ENCODE results near the gene ANKRD11. TPM values are rescaled to one million over a fixed set of nuclear protein-coding genes. Genes with fewer than 3 reads are reported as not detected.

Gene ANKRD11
- polyA plus RNA-seq, 3 donors: 3.2 to 62.4 (median 5.4) TPM

- H3K4me3 Mint-ChIP-seq: no peak overlapping the region
- no peaks in the 10 kb centered on the region for H3K9me3 Mint-ChIP-seq
- H3K36me3 Mint-ChIP-seq: peaks cover 33 to 46% of the 10 kb centered on the region in 2 donors
- 100% methylated on average over 5 of the region's 9 CpGs for WGBS (ENCODE audit: insufficient coverage)
- no peak overlapping the region for H3K4me2 ChIP-seq (replicated peaks; ENCODE audit: extremely low read depth, low read length, poor library complexity, severe bottlenecking)
- H3K79me2 ChIP-seq (ENCODE audit: insufficient read depth, low read length): peaks cover 47% of the 10 kb centered on the region
- H3K27ac Mint-ChIP-seq: no peak overlapping the region
- DNase-seq: no peak
- no peaks in the 10 kb centered on the region for H3K9me3 ChIP-seq (replicated peaks in 1 of 2; ENCODE audit: control insufficient read depth in 1 of 2, insufficient read depth in 1 of 2, low read length in 2 of 2)
- H3K36me3 ChIP-seq (replicated peaks in 1 of 2; ENCODE audit: control insufficient read depth in 1 of 2, insufficient read depth in 2 of 2, low read length in 2 of 2): peaks cover 33 to 51% of the 10 kb centered on the region in 2 donors
- no peaks in the 10 kb centered on the region for H3K27me3 Mint-ChIP-seq (ENCODE audit: low read depth in 3 of 3)
- no peak for TF ChIP-seq CTCF (IDR thresholded peaks at IDR 0.05)
- no peak overlapping the region for H3K27ac ChIP-seq (ENCODE audit: low read depth in 1 of 2, low read length in 2 of 2)
- H4K20me1 ChIP-seq (ENCODE audit: insufficient read depth, low read length): peaks cover 6% of the 10 kb centered on the region
- H2AFZ ChIP-seq (ENCODE audit: insufficient read depth, low read depth, low read length, poor library complexity, severe bottlenecking): no peak overlapping the region
- peaks cover 29 to 38% of the 10 kb centered on the region in 2 donors for H3K4me1 ChIP-seq (ENCODE audit: control insufficient read depth in 1 of 2, insufficient read depth in 2 of 2, low read length in 2 of 2)
- intact Hi-C loops (cut with micrococcal nuclease): no loop called here
- H3K4me1 Mint-ChIP-seq: peaks cover 28% of the 10 kb centered on the region
- no peak overlapping the region for H3K4me3 ChIP-seq (replicated peaks in 1 of 3; ENCODE audit: low read depth in 2 of 3, low read length in 3 of 3)
- H3K27me3 ChIP-seq (ENCODE audit: control insufficient read depth in 2 of 2, insufficient read depth in 2 of 2, low read length in 2 of 2): no peaks in the 10 kb centered on the region
- no peak overlapping the region for H3K9ac ChIP-seq (ENCODE audit: insufficient read depth, low read length, poor library complexity, severe bottlenecking)
These were observed 20.2 kb upstream of the ANKRD11 start for GRCh38 chr16:89510526-89510925.

GRCh38 chr16:89507834-89508590 lies 17.7 kb upstream of the ANKRD11 start, which contains the start of gene SPG7:
TSS of gene SPG7 (plus strand) at chr16:89508403. CDS start at chr16:89508418, 15 bp downstream.
- Histone ChIP-seq H3K4me3 (replicated peaks in 1 of 3; ENCODE audit: low read depth in 2 of 3, low read length in 3 of 3) (peak within 1 kb of the TSS; percentile 61 to 88 (median 86)), H3K79me2 (ENCODE audit: insufficient read depth, low read length) (peaks cover 47% of the 10 kb centered on the region), H3K27me3 (ENCODE audit: control insufficient read depth in 2 of 2, insufficient read depth in 2 of 2, low read length in 2 of 2) (no peaks in the 10 kb centered on the region), H3K36me3 (replicated peaks in 1 of 2; ENCODE audit: control insufficient read depth in 1 of 2, insufficient read depth in 2 of 2, low read length in 2 of 2) (peaks cover 23 to 28% of the 10 kb centered on the region in 2 donors), H3K9ac (ENCODE audit: insufficient read depth, low read length, poor library complexity, severe bottlenecking) (peak within 1 kb of the TSS; percentile 94), H4K20me1 (ENCODE audit: insufficient read depth, low read length) (peaks cover 6% of the 10 kb centered on the region), H3K4me2 (replicated peaks; ENCODE audit: extremely low read depth, low read length, poor library complexity, severe bottlenecking) (peak within 1 kb of the TSS; percentile 95), H3K27ac (ENCODE audit: low read depth in 1 of 2, low read length in 2 of 2) (peak within 1 kb of the TSS; percentile 66 to 90), H2AFZ (ENCODE audit: insufficient read depth, low read depth, low read length, poor library complexity, severe bottlenecking) (peak within 1 kb of the TSS; percentile 75), H3K4me1 (ENCODE audit: control insufficient read depth in 1 of 2, insufficient read depth in 2 of 2, low read length in 2 of 2) (peaks cover 38 to 49% of the 10 kb centered on the region in 2 donors), H3K9me3 (replicated peaks in 1 of 2; ENCODE audit: control insufficient read depth in 1 of 2, insufficient read depth in 1 of 2, low read length in 2 of 2) (no peaks in the 10 kb centered on the region)
- Mint-ChIP-seq H3K27me3 (ENCODE audit: low read depth in 3 of 3) (no peaks in the 10 kb centered on the region), H3K36me3 (peaks cover 21 to 30% of the 10 kb centered on the region in 2 donors), H3K9me3 (no peaks in the 10 kb centered on the region), H3K4me1 (peaks cover 38% of the 10 kb centered on the region), H3K27ac (peak within 1 kb of the TSS; percentile 63 to 91 (median 89)), H3K4me3 (peak within 1 kb of the TSS; percentile 80 to 85)
- intact Hi-C loops (cut with micrococcal nuclease): loop anchor here (2.0 to 10.0 kb wide), 5 partner anchors 17 to 653 kb away; partner anchors contain the start of genes ANKRD11 (in 1 of the 2), GALNS (in 1 of the 2) and TRAPPC2L (in 1 of the 2)
- WGBS (ENCODE audit: insufficient coverage): under 1% methylated on average over 90 of the region's 90 CpGs
- no peak for TF ChIP-seq CTCF (IDR thresholded peaks at IDR 0.05)
- DNase-seq: peak; percentile 78 to 85 (median 84)

All from CD14-positive monocyte (primary cell).